Activated CD8-positive, alpha-beta memory T cell treated with anti-CD3 and anti-CD28 coated beads for 1 hour (primary cell): ENCODE results near the gene NECTIN1.

Experiments used
- DNase-seq, 2 donors: peaks; one replicate each; pipeline ENCODE4 v3.0.0-alpha.2; 2020; ENCODE audit warnings: low read depth in 1 of 2; ENCODE audit errors: extremely low read depth in 1 of 2

NECTIN1 gene

DNA sequence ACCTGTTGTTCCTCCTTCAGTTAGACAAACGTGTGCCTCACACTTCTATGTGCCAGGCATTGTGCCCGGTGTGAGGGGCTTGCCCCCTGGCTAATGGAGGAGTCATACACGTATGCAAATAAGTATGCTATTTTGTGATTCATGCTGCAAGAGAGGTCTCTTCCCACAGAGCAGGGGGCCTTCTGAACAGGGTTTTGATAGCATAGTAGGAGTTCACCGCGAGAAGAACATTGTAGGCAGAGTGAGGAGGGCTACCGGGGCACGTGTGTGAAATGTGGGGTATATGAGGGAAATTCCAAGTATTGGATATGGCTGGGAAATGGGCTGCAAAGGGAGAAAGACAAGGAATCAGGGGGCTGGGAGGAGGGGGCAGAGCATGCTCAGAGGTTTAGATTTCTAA is 84.5 kb downstream of the NECTIN1 start:
- DNase-seq: no peak

DNA sequence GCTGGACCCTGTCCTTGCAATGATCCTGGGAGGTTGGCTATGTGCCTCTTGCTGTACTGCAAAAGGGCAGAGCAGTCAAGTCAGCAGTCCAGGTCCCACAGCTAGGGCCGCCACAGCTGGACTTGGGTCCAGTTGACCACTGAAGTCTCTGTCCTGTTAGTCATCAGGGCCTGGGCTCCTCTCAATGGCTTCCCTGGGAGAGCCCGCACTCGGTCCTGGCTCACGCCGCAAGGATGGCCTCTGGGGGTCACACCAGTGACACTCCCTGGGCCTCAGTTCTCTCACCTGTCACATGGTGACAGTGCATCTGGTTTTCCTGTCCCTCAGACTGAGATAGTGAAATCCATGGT is 85.1 kb downstream of the NECTIN1 start:
- DNase-seq: no peak

DNA sequence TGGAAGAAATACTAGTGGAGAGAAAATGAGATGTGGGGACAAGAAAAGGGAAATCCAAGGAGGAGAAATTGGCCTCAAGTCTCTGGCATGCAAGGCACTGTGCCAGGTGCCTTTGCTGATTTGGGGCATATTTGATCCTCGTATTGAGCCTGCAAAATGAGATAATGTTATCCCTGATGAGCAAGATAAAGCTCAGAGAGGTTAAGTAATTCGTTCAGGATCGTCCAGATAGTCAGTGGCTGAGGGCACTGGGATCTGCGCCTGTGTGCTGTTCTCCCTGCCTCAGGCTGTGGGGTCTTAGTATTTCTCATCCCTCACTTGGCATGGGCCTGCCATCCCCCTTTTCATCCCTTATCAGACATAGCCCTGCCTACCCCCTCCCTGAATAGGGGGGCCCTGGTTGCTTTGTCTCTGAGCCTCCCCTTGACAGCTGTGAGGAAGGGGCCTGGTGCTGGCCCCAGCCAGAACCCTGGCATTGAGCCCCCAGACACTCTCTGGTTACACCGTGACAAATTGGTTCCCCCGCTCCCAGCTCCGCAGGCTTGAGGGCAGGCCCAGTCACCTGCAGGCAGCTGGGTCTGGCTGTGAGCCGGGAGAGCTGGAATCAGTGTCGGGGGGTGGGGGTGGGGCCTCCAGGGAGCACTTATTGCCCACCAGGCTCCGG is 85.7 kb downstream of the NECTIN1 start:
- no peak for DNase-seq

DNA sequence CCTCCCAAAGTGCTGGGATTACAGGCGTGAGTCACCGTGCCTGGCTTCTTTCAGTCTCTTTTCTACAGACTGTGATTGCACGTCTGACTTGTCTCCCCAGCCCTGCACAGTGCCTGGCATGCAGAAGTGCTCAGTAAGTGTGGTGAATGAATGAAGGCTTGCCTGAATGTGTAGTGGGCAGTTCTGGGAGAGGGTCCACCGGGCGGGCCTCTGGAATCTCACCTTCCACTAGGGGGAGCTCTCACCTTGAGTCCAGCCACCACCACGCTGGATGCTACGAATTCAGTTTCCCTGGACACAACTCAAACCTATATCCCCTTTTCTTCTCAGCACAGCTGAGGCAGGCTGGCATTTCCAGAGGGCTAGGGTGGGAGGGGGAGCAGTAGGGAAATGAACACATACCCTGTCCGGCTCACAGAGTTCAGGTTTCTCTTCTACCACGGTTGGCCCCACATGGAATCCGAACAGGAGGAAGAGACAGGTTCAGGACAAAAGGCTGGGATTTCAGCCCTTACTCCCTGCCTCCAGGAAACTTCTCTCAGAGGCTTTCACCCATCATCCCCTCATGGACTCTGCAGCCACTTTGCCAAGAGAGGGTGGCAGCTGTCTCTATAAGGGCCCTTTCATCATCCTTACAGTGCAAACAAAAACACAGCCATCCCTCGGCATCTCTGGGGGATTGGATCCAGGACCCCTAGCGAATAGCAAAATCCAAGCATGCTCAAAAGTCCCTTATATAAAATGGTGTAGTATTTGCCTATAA is 86.8 kb downstream of the NECTIN1 start:
- DNase-seq: no peak

DNA sequence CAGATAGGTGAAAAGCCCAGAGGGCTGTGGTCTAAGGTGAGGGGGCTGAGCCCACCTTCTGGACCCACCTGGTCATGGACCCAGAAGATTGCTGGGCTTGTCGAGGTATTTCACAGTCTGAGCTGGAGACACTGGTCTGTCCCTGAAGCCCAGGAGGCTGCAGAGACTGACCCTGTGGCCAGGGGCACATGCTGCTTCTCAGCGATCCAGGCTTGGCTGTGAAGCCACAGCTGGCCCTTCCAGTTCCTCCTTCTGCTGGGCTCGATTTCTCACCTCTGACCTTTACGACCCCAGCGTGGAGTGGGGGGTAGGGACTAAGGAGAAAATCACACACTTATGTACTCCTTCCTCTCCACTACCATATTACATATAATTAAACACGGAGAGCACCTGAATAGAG is 88.5 kb downstream of the NECTIN1 start:
- no peak for DNase-seq

DNA sequence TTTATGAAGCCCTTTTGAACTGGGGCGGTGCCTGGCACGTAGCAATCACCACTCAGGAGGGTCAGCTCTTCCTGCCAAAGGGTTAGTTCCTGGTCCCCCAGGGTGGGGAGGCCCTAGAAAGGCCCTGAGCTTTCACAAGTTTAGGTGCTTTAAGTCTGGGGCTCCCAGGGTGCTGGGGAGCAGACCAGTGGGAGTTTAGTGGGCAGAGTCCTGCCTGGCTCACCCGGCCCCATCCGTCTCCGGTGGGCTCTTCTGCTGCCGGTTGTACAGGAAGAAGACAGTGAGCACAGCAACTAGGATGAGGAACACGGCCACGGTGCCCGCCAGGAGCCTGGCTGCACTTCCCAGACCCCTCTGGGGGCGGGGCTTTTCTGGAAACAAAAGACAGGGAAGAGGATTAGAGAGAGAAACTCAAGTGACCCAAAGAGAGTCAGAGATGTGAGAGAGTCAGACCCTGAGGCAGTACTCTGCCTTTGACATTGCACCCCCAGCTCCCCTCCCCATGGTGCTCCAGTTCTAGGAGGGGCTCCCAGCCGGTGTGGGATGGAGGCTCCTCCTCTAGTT is 89.3 kb downstream of the NECTIN1 start:
- DNase-seq: no peak

DNA sequence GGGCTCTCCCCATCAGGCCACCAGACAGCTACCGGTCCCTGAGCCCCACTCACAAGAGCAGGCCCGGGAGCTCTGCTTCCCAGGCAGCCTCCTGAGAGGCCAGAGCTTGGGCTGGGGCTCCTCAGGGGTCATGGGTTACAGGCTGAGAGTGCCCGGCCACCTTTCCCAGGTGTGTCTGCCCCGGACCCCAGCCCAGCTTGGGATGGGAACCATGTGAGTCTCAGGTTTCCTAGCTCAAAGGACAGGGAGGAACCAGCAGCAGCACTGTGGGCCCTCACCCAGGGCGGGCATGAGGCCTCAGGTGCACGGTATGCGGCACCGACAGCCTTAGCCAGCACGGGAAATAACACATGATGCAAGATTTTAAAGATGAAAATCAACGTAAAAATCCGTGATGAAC is 90.1 kb downstream of the NECTIN1 start:
- DNase-seq: no peak

DNA sequence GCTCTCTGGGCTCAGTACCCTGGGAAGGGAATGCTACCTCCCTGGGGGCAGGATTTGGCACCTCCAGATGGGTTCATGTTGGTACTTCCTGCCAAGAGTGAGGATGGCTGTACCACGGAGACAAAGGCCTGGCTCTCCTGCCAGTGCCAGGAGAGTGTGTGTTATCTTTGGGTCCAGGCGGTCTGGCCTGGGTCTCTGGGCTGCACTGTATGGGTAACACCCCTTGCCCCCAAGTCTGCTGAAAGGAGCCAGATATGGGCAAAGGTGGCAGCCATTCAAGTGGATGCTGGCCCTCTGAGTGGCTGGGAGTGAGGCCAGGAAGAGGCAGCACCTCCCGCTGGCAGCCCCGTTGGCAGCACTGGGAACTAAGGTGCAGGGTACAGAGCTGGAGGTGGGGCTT is 91.5 kb downstream of the NECTIN1 start:
- no peak for DNase-seq

DNA sequence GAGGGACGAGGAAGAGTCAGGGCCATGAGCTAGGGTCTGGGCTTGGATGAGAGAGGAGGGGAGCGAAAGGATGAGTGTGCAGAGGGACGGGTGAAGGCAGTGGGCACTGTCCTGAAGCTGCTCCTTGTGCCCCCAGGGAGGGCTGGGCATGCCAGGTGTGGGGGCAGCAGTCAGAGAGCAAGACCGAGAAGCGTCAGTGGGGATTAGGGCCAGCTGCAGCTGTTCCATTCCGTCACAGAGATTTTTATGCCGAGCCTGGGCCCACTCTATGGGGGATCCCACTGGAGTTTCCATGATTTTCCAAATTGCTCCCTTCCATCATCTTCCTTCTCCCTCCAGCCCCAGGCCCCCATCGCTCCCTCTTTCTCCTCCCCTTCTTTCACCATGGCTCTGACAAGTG is 93.2 kb downstream of the NECTIN1 start:
- no peak for DNase-seq

DNA sequence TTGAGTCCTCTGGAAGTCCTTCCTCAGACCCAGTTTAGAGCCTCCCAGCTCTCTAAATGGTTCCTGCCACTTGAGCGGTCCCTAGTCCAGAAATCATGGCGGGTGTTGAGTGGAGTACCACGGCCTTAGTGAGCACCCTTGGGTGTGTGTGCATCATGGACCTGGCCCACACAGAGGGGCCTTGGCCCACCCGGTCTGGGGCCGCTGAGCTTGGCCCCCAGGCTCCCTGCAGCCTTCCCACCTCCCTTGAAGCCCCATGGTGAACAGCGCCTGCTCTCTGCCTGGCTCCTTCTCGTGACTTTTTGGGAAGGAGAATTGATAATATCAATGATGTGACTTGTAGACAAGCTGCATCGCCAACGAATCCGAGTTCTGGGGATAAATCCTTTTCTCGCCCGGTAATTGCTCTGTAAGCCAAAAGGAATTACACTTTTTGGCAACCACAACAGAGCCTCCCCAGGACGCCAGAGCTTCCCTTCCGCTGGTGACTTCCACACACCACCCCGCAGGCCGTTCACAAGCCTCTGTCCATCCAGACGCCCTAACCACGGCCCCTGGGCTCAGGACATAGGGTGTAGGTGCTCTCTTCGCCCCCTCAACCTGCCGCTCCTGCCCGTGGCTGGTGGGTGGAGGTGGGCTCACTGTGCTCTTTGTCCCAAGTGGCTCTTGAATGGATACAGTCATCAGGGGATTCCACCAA is 93.8 kb downstream of the NECTIN1 start:
- DNase-seq: no peak

DNA sequence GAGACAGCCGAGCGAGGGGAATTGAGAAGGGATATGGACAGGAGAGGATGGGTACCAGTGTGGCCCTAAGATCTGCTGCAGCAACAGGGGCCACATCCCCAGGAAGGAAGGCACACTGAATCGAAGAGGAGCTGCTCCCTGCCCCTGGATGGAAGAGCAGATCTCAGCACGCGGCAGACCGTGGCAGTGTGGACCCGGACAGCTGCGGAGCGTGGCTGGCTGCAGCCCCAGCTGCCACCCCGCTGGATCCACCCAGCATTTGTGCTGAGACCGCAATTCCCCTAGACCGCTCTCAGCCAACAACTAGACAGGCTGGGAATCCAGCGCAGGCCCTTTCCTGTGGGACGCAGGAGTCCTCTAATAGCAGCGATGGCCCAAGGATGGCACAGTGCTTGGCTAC is 94.7 kb downstream of the NECTIN1 start:
- DNase-seq: no peak

DNA sequence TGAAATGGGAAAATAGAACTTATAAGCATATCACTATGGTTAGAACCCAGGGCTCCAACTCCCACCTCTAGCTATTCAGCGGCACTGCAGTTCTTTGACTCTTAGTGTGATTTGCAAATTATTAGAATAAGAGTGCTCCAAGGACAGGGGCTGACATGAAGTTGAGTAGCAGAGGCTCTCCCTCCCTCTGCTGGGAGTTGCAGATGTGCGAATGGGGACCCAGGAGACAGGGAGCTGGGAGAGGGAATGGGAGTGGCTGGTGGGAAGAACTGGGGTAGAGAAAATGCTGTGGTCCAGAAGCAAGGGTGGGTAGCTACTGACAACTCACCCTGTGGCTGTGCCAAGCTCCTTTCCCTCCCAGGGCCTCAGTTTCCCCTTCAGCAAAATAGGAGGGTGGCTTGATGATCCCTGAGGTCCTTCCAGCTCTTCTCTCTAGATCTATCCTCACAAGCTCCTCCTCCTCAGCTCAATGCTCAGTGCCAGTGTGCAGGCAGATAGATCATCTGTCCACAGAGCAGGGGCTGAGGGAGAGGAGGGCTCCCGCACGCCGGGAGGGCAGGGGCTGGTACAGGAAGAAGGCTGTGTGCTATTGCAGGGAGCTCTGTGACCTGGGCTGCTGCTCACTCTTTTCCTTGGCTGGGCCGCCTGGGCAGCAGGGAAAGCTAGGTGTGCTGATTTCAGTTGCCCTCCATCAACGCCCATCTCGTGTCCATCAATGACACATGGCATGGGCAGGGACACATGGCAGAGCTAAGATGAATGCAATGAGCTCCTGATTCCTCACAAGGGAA is 99.0 kb downstream of the NECTIN1 start:
- no peak for DNase-seq

DNA sequence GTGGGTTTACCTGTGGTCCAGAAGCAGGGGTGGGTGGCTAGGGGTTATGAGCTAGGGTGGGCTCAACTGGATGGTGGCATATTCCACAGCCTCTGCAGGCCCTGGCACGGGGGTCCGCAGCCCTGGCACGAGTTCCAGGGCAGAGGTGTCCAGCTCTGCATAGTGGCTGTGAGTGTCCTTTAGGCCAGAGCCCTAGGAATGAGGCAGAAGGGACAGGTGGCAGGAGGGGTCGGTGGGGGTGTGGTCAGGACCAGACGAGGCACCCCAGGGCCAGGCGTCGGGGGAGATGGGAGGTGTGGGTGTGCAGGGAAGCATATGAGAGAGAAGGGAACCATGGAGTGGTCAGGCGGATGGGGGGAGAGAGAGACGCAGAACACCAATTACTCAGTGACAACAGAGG is 99.9 kb downstream of the NECTIN1 start:
- DNase-seq: no peak

DNA sequence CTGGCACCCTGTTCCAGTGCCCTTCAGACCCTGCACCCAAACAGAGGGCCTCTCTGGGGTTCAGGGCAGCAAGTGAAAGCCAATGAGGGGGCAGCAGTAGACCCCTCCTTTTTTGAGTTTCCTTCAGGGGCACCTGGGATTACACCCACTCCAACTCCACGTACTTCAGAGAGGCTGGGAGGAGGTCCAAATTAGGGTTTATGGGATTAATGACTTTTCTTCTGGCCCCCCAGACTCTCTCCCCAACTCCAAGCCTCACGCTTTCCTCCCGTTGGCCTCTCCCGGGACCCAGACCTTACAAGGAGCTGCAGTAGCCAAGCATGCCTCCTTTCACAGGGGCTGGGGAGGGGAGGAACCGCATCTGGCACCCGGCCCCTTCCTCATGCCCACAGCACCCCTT is 101.7 kb downstream of the NECTIN1 start:
- no peak for DNase-seq

DNA sequence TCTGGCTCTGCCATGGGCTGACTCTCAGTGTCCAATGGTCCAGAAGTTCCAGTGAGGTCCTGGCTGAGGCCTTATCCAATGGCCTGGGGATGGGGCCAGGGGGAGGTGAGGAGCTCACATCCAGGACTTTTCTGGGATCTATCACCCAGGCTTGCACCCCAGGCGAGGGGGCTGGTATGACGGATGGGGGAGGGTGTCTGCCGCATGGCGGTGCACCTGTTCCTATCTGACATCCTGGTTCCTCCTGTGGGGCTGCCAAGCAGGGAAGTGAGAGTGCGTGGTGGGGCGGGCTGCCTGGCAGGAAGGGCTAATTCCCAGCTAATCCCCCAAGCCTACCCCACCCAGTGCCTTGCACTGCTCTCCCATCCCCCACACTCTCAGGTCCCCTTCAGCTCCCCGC is 102.1 kb downstream of the NECTIN1 start:
- DNase-seq: no peak

DNA sequence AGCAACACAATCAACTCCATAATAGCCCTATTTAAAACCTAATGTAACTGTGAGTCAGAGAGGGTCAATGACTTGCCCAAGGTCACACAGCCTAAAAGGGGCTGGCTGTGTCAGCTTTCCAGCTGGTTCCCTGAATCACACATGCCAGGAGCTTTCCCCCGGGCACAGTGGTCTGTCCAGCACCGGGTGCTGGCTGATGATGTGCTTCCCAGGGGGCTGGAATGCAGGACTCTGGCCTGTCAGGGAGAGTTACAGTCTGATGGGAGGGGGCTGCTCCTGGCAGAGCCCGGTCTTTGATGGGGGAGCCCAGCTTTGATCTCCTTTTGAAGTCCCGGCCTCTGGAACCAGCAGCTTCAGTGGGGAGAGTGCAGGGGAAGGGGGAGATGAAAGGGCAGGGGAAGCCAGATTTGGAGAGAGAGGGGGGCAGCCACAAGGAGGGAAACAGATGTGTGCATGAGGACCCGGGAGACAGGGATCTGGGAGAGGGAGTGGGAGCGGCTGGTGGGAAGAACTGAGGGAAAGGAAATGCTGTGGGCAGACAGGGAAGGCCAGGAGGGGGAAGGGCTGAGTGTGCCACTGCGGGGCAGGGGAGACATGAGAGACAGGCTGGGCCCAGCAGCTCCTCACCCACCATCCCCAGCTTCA is 102.7 kb downstream of the NECTIN1 start:
- no peak for DNase-seq

DNA sequence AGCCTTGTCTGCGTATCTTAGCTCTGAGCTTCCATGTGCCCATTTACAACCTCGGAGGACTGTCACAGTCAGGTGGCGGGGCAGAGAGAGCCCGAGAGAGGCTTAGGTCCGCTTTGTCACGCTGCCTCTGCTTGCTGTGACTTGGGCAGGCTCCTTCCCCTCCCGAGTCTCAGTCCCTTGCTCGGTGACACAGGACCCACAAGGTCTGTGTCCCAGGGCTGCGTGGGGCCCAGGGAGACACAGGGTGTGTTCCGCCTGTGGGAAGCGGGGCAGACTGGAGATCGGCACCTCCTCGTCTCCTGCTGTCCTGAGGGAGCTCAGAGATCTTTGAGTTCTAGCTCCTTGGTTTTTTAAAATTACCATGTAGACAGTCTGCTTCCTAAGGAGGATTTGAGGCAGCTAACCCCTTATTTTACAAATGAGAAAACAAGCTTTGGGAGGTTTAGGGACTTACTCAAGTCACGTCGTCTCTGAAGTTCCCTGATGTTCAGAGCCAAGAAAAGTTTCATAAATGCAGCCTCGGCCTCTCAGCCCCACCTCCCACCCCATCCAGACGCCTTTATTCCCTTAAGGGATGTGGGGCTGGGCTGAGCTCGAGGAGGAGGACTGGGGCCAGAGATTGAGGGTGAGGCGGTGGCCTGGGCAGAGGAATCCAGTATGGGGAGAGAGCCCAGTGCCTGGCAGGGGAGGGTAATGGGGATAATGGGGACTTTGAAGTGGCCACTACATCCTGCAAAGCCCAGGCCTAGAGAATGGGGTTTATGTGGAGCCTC is 103.6 kb downstream of the NECTIN1 start:
- DNase-seq: no peak

DNA sequence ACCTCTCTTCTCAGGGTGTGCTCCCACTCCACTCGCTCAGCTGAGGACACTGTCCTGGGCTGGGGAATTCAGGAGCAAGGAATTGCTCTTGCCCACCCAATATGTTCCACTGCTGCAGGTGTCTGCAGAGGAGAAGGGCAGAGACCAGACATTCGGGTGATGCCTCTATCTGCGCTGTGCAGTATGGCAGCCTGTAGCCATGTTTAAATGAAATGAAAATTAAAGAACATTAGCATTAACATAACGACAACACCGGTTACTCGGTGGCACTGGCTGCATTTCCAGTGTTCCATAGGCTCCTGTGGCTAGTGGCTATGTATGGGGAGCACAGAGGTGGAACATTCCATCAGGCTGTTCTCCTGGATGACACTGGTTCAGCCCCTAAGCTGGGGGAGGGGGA is 104.4 kb downstream of the NECTIN1 start:
- no peak for DNase-seq

DNA sequence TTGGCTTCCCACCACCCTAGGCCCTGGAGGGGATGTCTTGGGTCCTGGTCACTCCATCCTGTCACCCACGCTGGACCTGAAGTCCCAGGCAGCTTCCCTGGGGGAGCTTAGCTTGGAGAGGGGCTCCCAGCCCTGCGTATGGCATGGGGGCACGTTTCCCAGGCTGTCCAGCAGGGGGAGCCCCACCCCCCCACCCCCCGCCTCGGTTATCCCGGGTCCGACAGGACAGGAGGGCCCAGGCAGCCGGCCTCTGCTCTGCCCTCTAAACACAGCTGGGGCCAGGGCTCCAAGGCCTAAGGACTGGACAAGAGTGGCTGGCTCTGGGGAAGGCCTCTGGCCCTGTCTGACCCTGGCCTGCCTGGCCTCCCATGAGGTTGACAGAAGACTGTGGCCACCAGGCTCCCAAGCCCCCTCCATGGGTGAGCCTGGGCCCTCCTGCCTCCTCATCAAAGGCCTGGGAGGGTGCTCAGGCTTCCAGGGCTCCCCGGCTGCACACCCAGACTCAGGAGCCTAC is 104.8 kb downstream of the NECTIN1 start:
- DNase-seq: no peak

DNA sequence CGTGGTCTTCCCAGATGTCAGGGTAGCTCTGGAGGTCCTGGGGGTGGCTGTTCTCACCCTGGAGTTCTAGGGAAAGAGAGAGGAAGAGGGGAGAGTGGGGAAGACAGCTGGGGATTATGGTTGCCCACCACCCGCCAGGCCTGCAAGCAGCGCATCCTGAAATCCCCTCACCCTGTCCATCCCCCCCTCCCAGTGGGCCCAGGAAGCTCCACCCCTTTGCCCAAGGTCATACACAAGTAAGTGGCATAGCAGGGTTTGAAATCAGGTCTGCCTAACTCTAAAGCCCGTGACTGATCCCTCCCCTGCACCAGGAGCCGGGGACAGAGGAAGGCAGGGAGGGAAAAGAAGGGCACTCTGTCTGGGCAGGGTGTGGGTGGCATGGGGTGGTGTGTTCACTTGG is 105.3 kb downstream of the NECTIN1 start:
- no peak for DNase-seq
